Adrenal gland (tissue), 12 donors: ENCODE results near the gene APH1B. TPM values are rescaled to one million over a fixed set of nuclear protein-coding genes. Genes with fewer than 3 reads are reported as not detected.

Experiments used
- DNase-seq, 7 donors: peaks; one replicate each; pipeline ENCODE4 v3.0.0-alpha.2; 2019 to 2020
- H3K27ac ChIP-seq, 5 donors: fragments of 200-600 bp; sonication (generic) in 4 of 5; 1 replicate in 3 of 5; 2 replicates in 2 of 5; pipeline versions ENCODE4 v1.5.1 to v1.8.0; 2016 to 2020; ENCODE audit warnings: mild to moderate bottlenecking in 1 of 5
- H3K27me3 ChIP-seq: fragments of 200-600 bp; 2 replicates; pipeline ENCODE4 v1.8.0; 2021
- H3K36me3 ChIP-seq, 2 donors: fragments of 200-600 bp; replicated peaks in 1 of 2; 1 replicate in 1 of 2; 2 replicates in 1 of 2; pipeline versions ENCODE4 v1.5.1 to v1.8.0; 2018 to 2022
- H3K4me1 ChIP-seq, 2 donors: fragments of 200-600 bp; replicated peaks in 1 of 2; 1 replicate in 1 of 2; 2 replicates in 1 of 2; pipeline versions ENCODE4 v1.5.1 to v1.8.0; 2018 to 2021
- H3K4me3 ChIP-seq, 4 donors: fragments of 200-600 bp; sonication (generic) in 3 of 4; one replicate each; pipeline ENCODE4 v1.5.1; 2016 to 2018
- H3K9me3 ChIP-seq, 3 donors: fragments of 200-600 bp; sonication (generic) in 1 of 3; replicated peaks in 1 of 3; 1 replicate in 2 of 3; 2 replicates in 1 of 3; pipeline versions ENCODE4 v1.5.1 to v1.8.0; 2016 to 2021
- CTCF ChIP-seq, 6 experiments: fragments of 450-650 bp in 4 of 6; fragments of 200-600 bp in 2 of 6; sonication (generic) in 1 of 6; IDR thresholded peaks; 1 replicate in 5 of 6; 2 replicates in 1 of 6; pipeline versions ENCODE4 v1.5.1 to v1.8.0; 2016 to 2021; ENCODE audit warnings: antibody characterized with exemption in 6 of 6, mild to moderate bottlenecking in 2 of 6, moderate library complexity in 1 of 6
- POLR2A ChIP-seq, 2 donors: fragments of 450-650 bp; IDR thresholded peaks; one replicate each; pipeline ENCODE4 v1.6.1; 2017; ENCODE audit warnings: antibody characterized with exemption in 2 of 2, mild to moderate bottlenecking in 2 of 2, moderate library complexity in 1 of 2
- WGBS, 4 donors: extraction: QIAGEN DNeasy Blood & Tissue Kit in 2 of 4; methylation state at CpG; one replicate each; pipeline versions ENCODE4 v1.1.5 to v1.1.7; 2013 to 2017; 5-methylcytosine and 5-hydroxymethylcytosine counted together
- intact Hi-C, 2 donors: fragments of 100-400 bp; cut with DNase I; formaldehyde crosslinking; loops; one replicate each; pipeline versions ENCODE4 v1.14.1 to v1.15.0; 2022 to 2023
- polyA plus RNA-seq, 3 donors: library from polyadenylated mRNA; stranded (reverse); fragments of 200-250 nt in 2 of 3; fragments of 350-450 nt in 1 of 3; fragmentation: Illumina TruSeq in 1 of 3; extraction: RNeasy Lipid Tissue Mini Kit (QIAGEN cat#74804) in 1 of 3; gene quantifications; one replicate each; pipeline ENCODE4 v1.2.3, GENCODE V29; 2013 to 2014
- total RNA-seq, 9 donors: library from RNA; depleted of rRNA in 4 of 9; stranded (reverse); fragments of >200 nt in 4 of 9; fragments of 120-200 nt in 1 of 9; fragmentation: NEBNext Ultra II Directional in 1 of 9; extraction: Animal tissue kit (Norgen Biotek cat#: 25700) in 1 of 9; gene quantifications; one replicate each; pipeline versions ENCODE4 v1.1.0 to v1.2.4, GENCODE V29; 2013 to 2023
- donor health status: healthy with polysubstance abuse.
- donor health status: Bipolar disorder and iron deficiency.
- donor health status: DM: yes; HTN: yes; CAD: no.
- donor health status: DM: no; HTN: no; CAD: no.
- donor health status: DM: no; HTN: no; CAD: no.
- donor health status: DM: yes; HTN: yes; CAD: no.

The APH1B gene
- total and polyA plus RNA-seq, 12 donors = 8.3 to 50.3 (median 23.1) TPM

- Histone ChIP-seq H3K27ac (no peak overlapping the region), H3K36me3 (no peaks in the 10 kb centered on the region), H3K4me1 (no peaks in the 10 kb centered on the region), H3K9me3 (no peaks in the 10 kb centered on the region), H3K27me3 (no peaks in the 10 kb centered on the region), H3K4me3 (no peak overlapping the region)
- DNase-seq = no peak
- 71 to 91% (median 81%) methylated on average over 4 of the region's 4 CpGs for WGBS, 4 donors
- no peak for TF ChIP-seq POLR2A (IDR thresholded peaks at IDR 0.05)
- no peak for TF ChIP-seq CTCF (IDR thresholded peaks at IDR 0.05)
- intact Hi-C loops = no loop called here
These were observed 79.7 kb downstream of the APH1B start for GRCh38 chr15:63357061-63357460.

GRCh38 chr15:63357731-63358130, 80.3 kb downstream of the APH1B start:
- Histone ChIP-seq H3K27ac (no peak overlapping the region), H3K4me1 (no peaks in the 10 kb centered on the region), H3K4me3 (no peak overlapping the region), H3K9me3 (no peaks in the 10 kb centered on the region), H3K27me3 (no peaks in the 10 kb centered on the region), H3K36me3 (no peaks in the 10 kb centered on the region)
- intact Hi-C loops = no loop called here
- 89 to 97% (median 93%) methylated on average over 3 of the region's 3 CpGs for WGBS, 4 donors
- no peak for DNase-seq
- TF ChIP-seq POLR2A (IDR thresholded peaks at IDR 0.05) = no peak
- TF ChIP-seq CTCF (IDR thresholded peaks at IDR 0.05) = no peak

GRCh38 chr15:63358241-63359029, 81.0 kb downstream of the APH1B start:
- H3K4me1 ChIP-seq = no peaks in the 10 kb centered on the region
- no peaks in the 10 kb centered on the region for H3K27me3 ChIP-seq
- no peaks in the 10 kb centered on the region for H3K36me3 ChIP-seq
- no peak for TF ChIP-seq POLR2A (IDR thresholded peaks at IDR 0.05)
- no peak for TF ChIP-seq CTCF (IDR thresholded peaks at IDR 0.05)
- no peaks in the 10 kb centered on the region for H3K9me3 ChIP-seq
- no peak overlapping the region for H3K27ac ChIP-seq
- H3K4me3 ChIP-seq = no peak overlapping the region
- WGBS, 4 donors = 72 to 80% (median 77%) methylated on average over 15 of the region's 15 CpGs
- intact Hi-C loops = no loop called here
- no peak for DNase-seq

Other genes starting within 250 kb of the APH1B start
- gene TPM1, start 234.9 kb upstream of the APH1B start, total RNA-seq = 100 to 1,000 TPM in 7 of 9 donors, 10 to 100 TPM in 2; 81.8 to 217 (median 161) TPM
- 100 to 1,000 TPM; 162 to 246 (median 205) TPM for gene TPM1, start 234.9 kb upstream of the APH1B start, polyA plus RNA-seq
- gene LACTB, start 155.7 kb upstream of the APH1B start, total RNA-seq = 10 to 100 TPM; 25.3 to 41.2 (median 33.3) TPM
- gene LACTB, start 155.7 kb upstream of the APH1B start, polyA plus RNA-seq = 10 to 100 TPM; 15.4 to 68.2 (median 19.7) TPM
- 100 to 1,000 TPM in 7 of 9 donors, 10 to 100 TPM in 2; 45.1 to 294 (median 211) TPM for gene RPS27L, start 120.1 kb upstream of the APH1B start, total RNA-seq
- gene RPS27L, start 120.1 kb upstream of the APH1B start, polyA plus RNA-seq = 100 to 1,000 TPM; 172 to 193 (median 193) TPM
- gene RAB8B, start 88.0 kb upstream of the APH1B start, total RNA-seq = 10 to 100 TPM; 29.8 to 54.4 (median 35.6) TPM
- 10 to 100 TPM in 1 of 3 donors, 1 to 10 TPM in 2; 5.2 to 41.1 (median 8.4) TPM for gene RAB8B, start 88.0 kb upstream of the APH1B start, polyA plus RNA-seq
- gene CA12, start 104.2 kb downstream of the APH1B start, total RNA-seq = 1 to 10 TPM in 1 of 9 donors, under 1 TPM in 6, not detected in 2; under 0.01 to 1.4 (median 0.32) TPM
- gene CA12, start 104.2 kb downstream of the APH1B start, polyA plus RNA-seq = under 1 TPM; 0.08 to 0.37 (median 0.20) TPM
- gene USP3, start 227.0 kb downstream of the APH1B start, total RNA-seq = 10 to 100 TPM; 26.4 to 55.0 (median 42.2) TPM
- gene USP3, start 227.0 kb downstream of the APH1B start, polyA plus RNA-seq = 10 to 100 TPM; 23.0 to 30.5 (median 29.9) TPM